Measurements from ENCODE around the gene SPEF2.
"Not testable (repeated sequence)": the region's sequence is repeated elsewhere in the genome, so short reads cannot be mapped to it uniquely, and the experiment has no call there.

Gene SPEF2

GRCh38 chr5:35656721-35657120 is 39.1 kb downstream of the SPEF2 start:
- no peak for FAIRE-seq

GRCh38 chr5:35657877-35658276 is 40.2 kb downstream of the SPEF2 start:
- no peak for FAIRE-seq

- no peak for FAIRE-seq
Measured at GRCh38 chr5:35659556-35659955, 41.9 kb downstream of the SPEF2 start.

GRCh38 chr5:35660451-35660850 is 42.8 kb downstream of the SPEF2 start:
- no peak for FAIRE-seq

GRCh38 chr5:35664584-35664983 is 46.9 kb downstream of the SPEF2 start:
- no peak for FAIRE-seq

GRCh38 chr5:35665096-35665495 is 47.4 kb downstream of the SPEF2 start:
- no peak for FAIRE-seq

- no peak for FAIRE-seq
Measured at GRCh38 chr5:35668319-35668718, 50.7 kb downstream of the SPEF2 start.

- no peak for FAIRE-seq
Measured at GRCh38 chr5:35668794-35669193, 51.1 kb downstream of the SPEF2 start.

GRCh38 chr5:35671541-35672295 is 54.1 kb downstream of the SPEF2 start:
- FAIRE-seq: peak; percentile 95

- FAIRE-seq: not testable (repeated sequence)
Measured at GRCh38 chr5:35672296-35672655, 54.6 kb downstream of the SPEF2 start.

GRCh38 chr5:35672995-35673394 is 55.3 kb downstream of the SPEF2 start:
- FAIRE-seq: no peak

GRCh38 chr5:35674049-35674448 is 56.4 kb downstream of the SPEF2 start:
- FAIRE-seq: no peak

- no peak for FAIRE-seq
Measured at GRCh38 chr5:35675392-35675791, 57.7 kb downstream of the SPEF2 start.

GRCh38 chr5:35677878-35678277 is 60.2 kb downstream of the SPEF2 start:
- FAIRE-seq: no peak

- no peak for FAIRE-seq
Measured at GRCh38 chr5:35678661-35679060, 61.0 kb downstream of the SPEF2 start.

GRCh38 chr5:35679357-35679756 is 61.7 kb downstream of the SPEF2 start:
- FAIRE-seq: no peak

- no peak for FAIRE-seq
Measured at GRCh38 chr5:35681911-35682310, 64.2 kb downstream of the SPEF2 start.

GRCh38 chr5:35683466-35683865 is 65.8 kb downstream of the SPEF2 start:
- no peak for FAIRE-seq

GRCh38 chr5:35685161-35685560 is 67.5 kb downstream of the SPEF2 start:
- no peak for FAIRE-seq

GRCh38 chr5:35687961-35688360 is 70.3 kb downstream of the SPEF2 start:
- FAIRE-seq: no peak

GRCh38 chr5:35694481-35694880 is 76.8 kb downstream of the SPEF2 start:
- no peak for FAIRE-seq

- no peak for FAIRE-seq
Measured at GRCh38 chr5:35698047-35698808, 80.6 kb downstream of the SPEF2 start.

- no peak for FAIRE-seq
Measured at GRCh38 chr5:35707659-35708058, 90.0 kb downstream of the SPEF2 start.

GRCh38 chr5:35709688-35710087 is 92.0 kb downstream of the SPEF2 start:
- FAIRE-seq: no peak

All from colon (tissue), 2 donors.